A549 (cell line): ENCODE data around the gene GALNT8. TPM values are rescaled to one million over a fixed set of nuclear protein-coding genes. Genes with fewer than 3 reads are reported as not detected.

Experiments used
- ATAC-seq, 2 experiments: fragments of 200-7000 bp in 1 of 2; fragments of >200 bp in 1 of 2; cut with Nextera tagmentation in 1 of 2; cut with Tn5 transposase in 1 of 2; 3 replicates each; pipeline versions ENCODE4 v1.8.0 to v1.9.1; 2018 to 2020; ENCODE audit warnings: mild to moderate bottlenecking in 1 of 2, moderate library complexity in 1 of 2
- CTCF ChIA-PET: fragments of 300-600 bp; sonication (Branson Sonifier 250); formaldehyde crosslinking; extraction: SDS; loops from one replicate; lab custom pipeline; 2021; ENCODE audit warnings: antibody characterized with exemption, inconsistent platforms; lab: Yijun Ruan, JAX
- POLR2A ChIA-PET: fragments of 350-600 bp; formaldehyde crosslinking; extraction: SDS; loops from one replicate; lab custom pipeline; 2021; ENCODE audit warnings: antibody characterized with exemption, inconsistent platforms; lab: Yijun Ruan, JAX
- DNase-seq, 2 experiments: peaks; one replicate each; pipeline versions ENCODE4 v3.0.0 to v3.0.0-alpha.2; 2011 to 2016; ENCODE audit warnings: low read depth in 1 of 2, low spot score in 1 of 2
- FAIRE-seq: peaks from 2 replicates; lab custom pipeline; 2011; peaks lifted over from hg19 to GRCh38; lab: Jason Lieb, UNC
- H3K27ac ChIP-seq, 2 experiments: fragments of >200 bp; sonication (Bioruptor Twin); formaldehyde crosslinking; 3 replicates each; pipeline ENCODE4 v1.5.1; 2016 to 2017
- H3K4me1 ChIP-seq: fragments of >200 bp; sonication (Bioruptor Twin); formaldehyde crosslinking; 3 replicates; pipeline ENCODE4 v1.6.1; 2016
- H3K4me2 ChIP-seq: fragments of >200 bp; sonication (Bioruptor Twin); formaldehyde crosslinking; 3 replicates; pipeline ENCODE4 v1.6.1; 2016
- H3K4me3 ChIP-seq: fragments of >200 bp; sonication (Bioruptor Twin); formaldehyde crosslinking; 3 replicates; pipeline ENCODE4 v1.5.1; 2016
- H3K9me3 ChIP-seq: fragments of >200 bp; sonication (Bioruptor Twin); formaldehyde crosslinking; 3 replicates; pipeline ENCODE4 v1.6.1; 2016
- ATOH8 ChIP-seq: fragments of 250-450 bp; sonication (Bioruptor Pico); IDR thresholded peaks from 2 replicates; pipeline ENCODE4 v1.5.0; 2020; ENCODE audit warnings: low read depth, mild to moderate bottlenecking, moderate library complexity
- BHLHE40 ChIP-seq: IDR thresholded peaks from 2 replicates; pipeline ENCODE4 v1.6.1; 2012; ENCODE audit warnings: low read depth, low read length, inconsistent platforms
- CEBPB ChIP-seq, 2 experiments: fragments of >200 bp in 1 of 2; sonication (Bioruptor Twin) in 1 of 2; formaldehyde crosslinking in 1 of 2; IDR thresholded peaks; 2 replicates each; pipeline ENCODE4 v1.6.1; 2012 to 2016
- EP300 ChIP-seq, 2 experiments: fragments of >200 bp; sonication (Bioruptor Twin); formaldehyde crosslinking; IDR thresholded peaks; 2 replicates in 1 of 2; 3 replicates in 1 of 2; pipeline ENCODE4 v1.6.1; 2016 to 2017
- ESRRA ChIP-seq: fragments of 150-350 bp; IDR thresholded peaks from 2 replicates; pipeline ENCODE4 v1.6.1; 2014; ENCODE audit warnings: mild to moderate bottlenecking, low read length, borderline replicate concordance
- FOSB ChIP-seq: fragments of 250-450 bp; sonication (Bioruptor Pico); IDR thresholded peaks from 2 replicates; pipeline ENCODE4 v1.5.0; 2020; ENCODE audit warnings: mild to moderate bottlenecking, moderate library complexity
- HES2 ChIP-seq: fragments of >200 bp; sonication (Bioruptor Twin); formaldehyde crosslinking; IDR thresholded peaks from 2 replicates; pipeline ENCODE4 v1.6.1; 2016
- HMGXB4 ChIP-seq: fragments of 250-450 bp; sonication (Bioruptor Pico); IDR thresholded peaks from 2 replicates; pipeline ENCODE4 v1.5.0; 2021; ENCODE audit warnings: mild to moderate bottlenecking, moderate library complexity, borderline replicate concordance
- HOXB13 ChIP-seq: fragments of 250-450 bp; sonication (Bioruptor Pico); IDR thresholded peaks from 2 replicates; pipeline ENCODE4 v1.5.0; 2020; ENCODE audit warnings: low read depth, mild to moderate bottlenecking, moderate library complexity
- MAX ChIP-seq: IDR thresholded peaks from 2 replicates; pipeline ENCODE4 v1.6.1; 2012
- NR3C1 ChIP-seq: fragments of >200 bp; sonication (Bioruptor Twin); formaldehyde crosslinking; IDR thresholded peaks from 3 replicates; pipeline ENCODE4 v1.6.1; 2017
- POLR2A ChIP-seq: IDR thresholded peaks from 2 replicates; pipeline ENCODE4 v1.6.1; 2012; ENCODE audit warnings: mild to moderate bottlenecking, low read length
- POLR2AphosphoS2 ChIP-seq: conservative IDR thresholded peaks from 2 replicates; pipeline ENCODE4 v1.6.1; 2012; ENCODE audit warnings: low read length, improper control_type of control experiment, inconsistent platforms
- RARB ChIP-seq: fragments of 250-450 bp; sonication (Bioruptor Pico); IDR thresholded peaks from 2 replicates; pipeline ENCODE4 v1.8.0; 2021; ENCODE audit warnings: mild to moderate bottlenecking, moderate library complexity
- RNF2 ChIP-seq: fragments of 200-600 bp; sonication (generic); IDR thresholded peaks from 2 replicates; pipeline ENCODE4 v1.6.1; 2016; ENCODE audit warnings: low read depth, mild to moderate bottlenecking, antibody characterized with exemption, moderate library complexity, borderline replicate concordance
- TP53 ChIP-seq: fragments of 250-450 bp; sonication (Bioruptor Pico); IDR thresholded peaks from 2 replicates; pipeline ENCODE4 v1.5.0; 2021; ENCODE audit warnings: mild to moderate bottlenecking, moderate library complexity
- ZFP36 ChIP-seq: fragments of 450-650 bp; IDR thresholded peaks from 2 replicates; pipeline ENCODE4 v1.6.1; 2014; ENCODE audit warnings: borderline replicate concordance; ENCODE audit not compliant: partially characterized antibody
- ZNF302 ChIP-seq: fragments of 250-450 bp; sonication (Bioruptor Pico); IDR thresholded peaks from 2 replicates; pipeline ENCODE4 v1.9.0; 2021; ENCODE audit warnings: inconsistent platforms, mild to moderate bottlenecking, moderate library complexity
- WGBS: methylation state at CpG from one replicate; pipeline ENCODE4 v1.1.6; 2017; ENCODE audit errors: missing lambda C conversion rate; 5-methylcytosine and 5-hydroxymethylcytosine counted together
- polyA plus RNA-seq, 4 experiments: library from polyadenylated mRNA; depleted of rRNA in 3 of 4; stranded (reverse); fragments of >200 nt; fragmentation: RNase III in 1 of 4; extraction: RNeasy Plus Mini Kit Qiagen cat#74134 plus additional on column Dnase treatment in 1 of 4; gene quantifications; 2 replicates in 3 of 4; 3 replicates in 1 of 4; pipeline ENCODE4 v1.2.3, GENCODE V29; 2011 to 2017
- TF ChIP-seq, protein P1 (sequence below): fragments of >200 bp; sonication (Bioruptor Twin); formaldehyde crosslinking; IDR thresholded peaks from 3 replicates; pipeline ENCODE4 v1.5.1; 2016
- TF ChIP-seq, protein P2 (sequence below): fragments of 150-350 bp; IDR thresholded peaks from 2 replicates; pipeline ENCODE4 v1.6.1; 2014; ENCODE audit warnings: low read depth, mild to moderate bottlenecking, low read length

The GALNT8 gene
- polyA plus RNA-seq, 2 of the 4 experiments (the other 2 are of a cell fraction): not detected

DNA sequence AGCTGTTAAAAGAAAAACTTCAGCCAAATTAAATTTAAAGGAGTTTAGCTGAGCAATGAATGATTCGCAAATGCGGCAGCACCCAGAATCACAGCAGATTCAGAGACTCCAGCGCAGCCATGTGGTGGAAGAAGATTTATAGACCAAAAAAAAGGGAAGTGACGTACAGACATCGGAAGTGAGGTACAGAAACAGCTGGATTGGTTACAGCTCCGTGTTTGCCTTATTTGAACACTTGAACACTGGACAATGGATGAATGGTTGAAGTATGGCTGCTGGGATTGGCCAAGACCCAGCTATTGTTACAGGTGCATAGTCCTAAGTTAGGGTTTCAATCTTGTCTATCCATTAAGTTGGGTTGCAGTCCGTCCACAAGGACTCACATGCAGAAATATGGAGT, 42.6 kb downstream of the GALNT8 start (continued):
- no peak for TF ChIP-seq CEBPB (IDR thresholded peaks at IDR 0.05)

DNA sequence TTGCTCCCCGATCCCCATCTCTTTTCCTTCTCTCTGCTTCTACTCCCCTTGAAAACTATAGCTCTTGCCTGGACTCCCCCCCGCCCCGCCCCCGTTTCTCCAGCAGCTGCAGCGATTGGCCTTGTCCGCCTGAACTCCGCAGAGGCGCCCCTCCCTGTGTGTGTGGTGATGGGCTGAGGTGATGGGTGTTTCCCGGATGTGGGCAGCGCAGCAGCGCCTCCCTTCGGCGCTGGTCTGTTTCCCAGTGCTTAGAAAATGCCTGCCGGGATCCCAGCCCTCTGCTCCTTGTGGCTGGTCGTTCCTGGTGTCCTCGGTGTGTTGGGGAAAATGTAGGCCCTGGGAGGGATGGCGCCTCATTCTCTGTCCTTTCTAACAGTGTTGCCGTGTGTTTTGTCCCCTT, 43.3 kb downstream of the GALNT8 start:
- TF ChIP-seq, protein P1, sequence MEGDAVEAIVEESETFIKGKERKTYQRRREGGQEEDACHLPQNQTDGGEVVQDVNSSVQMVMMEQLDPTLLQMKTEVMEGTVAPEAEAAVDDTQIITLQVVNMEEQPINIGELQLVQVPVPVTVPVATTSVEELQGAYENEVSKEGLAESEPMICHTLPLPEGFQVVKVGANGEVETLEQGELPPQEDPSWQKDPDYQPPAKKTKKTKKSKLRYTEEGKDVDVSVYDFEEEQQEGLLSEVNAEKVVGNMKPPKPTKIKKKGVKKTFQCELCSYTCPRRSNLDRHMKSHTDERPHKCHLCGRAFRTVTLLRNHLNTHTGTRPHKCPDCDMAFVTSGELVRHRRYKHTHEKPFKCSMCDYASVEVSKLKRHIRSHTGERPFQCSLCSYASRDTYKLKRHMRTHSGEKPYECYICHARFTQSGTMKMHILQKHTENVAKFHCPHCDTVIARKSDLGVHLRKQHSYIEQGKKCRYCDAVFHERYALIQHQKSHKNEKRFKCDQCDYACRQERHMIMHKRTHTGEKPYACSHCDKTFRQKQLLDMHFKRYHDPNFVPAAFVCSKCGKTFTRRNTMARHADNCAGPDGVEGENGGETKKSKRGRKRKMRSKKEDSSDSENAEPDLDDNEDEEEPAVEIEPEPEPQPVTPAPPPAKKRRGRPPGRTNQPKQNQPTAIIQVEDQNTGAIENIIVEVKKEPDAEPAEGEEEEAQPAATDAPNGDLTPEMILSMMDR: 0 out of 3 replicates have a peak, but pooled peaks have one; percentile 7
- TF ChIP-seq TP53 (CRISPR knock-in tag) (no peak), HES2 (no peak), ZNF302 (CRISPR knock-in tag) (no peak)
- FAIRE-seq (no peak), DNase-seq (peak; percentile 31 to 66), ATAC-seq (peak; percentile 68 to 93; a peak in 5 of 6 replicates)
- WGBS: 5% methylated on average over 6 of the region's 18 CpGs
- Histone ChIP-seq H3K27ac (no peak overlapping the region), H3K4me3 (0 out of 3 replicates have a peak overlapping the region, but pooled peaks have one; percentile 8), H3K4me2 (peak overlapping the region; percentile 46), H3K9me3 (no peaks in the 10 kb centered on the region), H3K4me1 (no peaks in the 10 kb centered on the region)
- POLR2A ChIA-PET: interaction anchor here (1.1 kb wide), 1 partner anchor 115 kb away, joined by 3 read pairs; the partner anchor contains the start of genes AKAP3 and NDUFA9
- CTCF ChIA-PET: interaction anchor here (0.7 to 1.9 kb wide), 3 partner anchors 184 to 456 kb away, joined by 3 to 5 read pairs (median 5); no protein-coding TSS in a partner anchor

DNA sequence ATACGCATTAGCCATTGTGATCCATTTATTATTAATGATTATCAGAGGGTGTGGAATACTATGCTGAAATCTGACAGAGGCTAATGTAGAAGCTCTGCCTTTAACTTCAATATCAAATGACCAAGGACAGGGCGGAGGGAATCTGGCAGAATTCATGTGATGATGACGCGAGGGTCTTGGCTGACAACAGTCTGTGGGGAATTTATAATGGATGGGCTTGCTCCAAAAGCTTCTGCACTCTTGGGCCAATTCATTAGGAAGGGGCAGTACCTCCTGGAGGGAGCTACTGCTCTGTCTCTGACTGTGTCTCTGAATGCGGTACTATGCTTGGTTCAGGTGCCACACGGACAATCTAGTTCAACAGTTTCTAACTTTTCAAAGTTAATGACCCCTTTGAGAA, 46.2 kb downstream of the GALNT8 start:
- CTCF ChIA-PET: interaction anchor here (0.6 to 3.0 kb wide), 5 partner anchors 9 to 162 kb away, joined by 3 to 21 read pairs (median 3); no protein-coding TSS in a partner anchor
- no peak for ATAC-seq

GRCh38 chr12:4767186-4767585, 47.0 kb downstream of the GALNT8 start:
- no peak overlapping the region for H3K4me2 ChIP-seq
- ChIA-PET POLR2A (no interaction called here), CTCF (interaction anchor here (0.6 to 3.0 kb wide), 3 partner anchors 10 to 163 kb away, joined by 3 to 21 read pairs (median 3); no protein-coding TSS in a partner anchor)
- DNase-seq (no peak), FAIRE-seq (no peak), ATAC-seq (no peak)
- 22% methylated on average over 2 of the region's 2 CpGs for WGBS
- no peaks in the 10 kb centered on the region for H3K4me1 ChIP-seq
- TF ChIP-seq HMGXB4 (CRISPR knock-in tag) (no peak), NR3C1 (no peak), BHLHE40 (no peak), POLR2A (no peak), EP300 (IDR thresholded peaks at IDR 0.05) (no peak), ZFP36 (no peak), RNF2 (no peak), ESRRA (no peak), MAX (no peak), HOXB13 (CRISPR knock-in tag) (no peak)
- TF ChIP-seq, protein P2, sequence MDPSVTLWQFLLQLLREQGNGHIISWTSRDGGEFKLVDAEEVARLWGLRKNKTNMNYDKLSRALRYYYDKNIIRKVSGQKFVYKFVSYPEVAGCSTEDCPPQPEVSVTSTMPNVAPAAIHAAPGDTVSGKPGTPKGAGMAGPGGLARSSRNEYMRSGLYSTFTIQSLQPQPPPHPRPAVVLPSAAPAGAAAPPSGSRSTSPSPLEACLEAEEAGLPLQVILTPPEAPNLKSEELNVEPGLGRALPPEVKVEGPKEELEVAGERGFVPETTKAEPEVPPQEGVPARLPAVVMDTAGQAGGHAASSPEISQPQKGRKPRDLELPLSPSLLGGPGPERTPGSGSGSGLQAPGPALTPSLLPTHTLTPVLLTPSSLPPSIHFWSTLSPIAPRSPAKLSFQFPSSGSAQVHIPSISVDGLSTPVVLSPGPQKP: no peak
- no peak overlapping the region for H3K27ac ChIP-seq
- no peaks in the 10 kb centered on the region for H3K9me3 ChIP-seq
- no peak overlapping the region for H3K4me3 ChIP-seq

More for the DNA sequence above, 46.2 kb downstream of the GALNT8 start:
- POLR2A ChIA-PET: no interaction called here
- no peak for DNase-seq
- Histone ChIP-seq H3K4me3 (no peak overlapping the region), H3K27ac (no peak overlapping the region), H3K9me3 (no peaks in the 10 kb centered on the region), H3K4me1 (no peaks in the 10 kb centered on the region), H3K4me2 (no peak overlapping the region)
- 48% methylated on average over 6 of the region's 6 CpGs for WGBS
- FAIRE-seq: no peak
- TF ChIP-seq POLR2AphosphoS2 (no peak), NR3C1 (no peak), ATOH8 (no peak), RARB (CRISPR knock-in tag) (no peak), FOSB (no peak)
